ENCODE measurements around the gene RAB37.

DNA sequence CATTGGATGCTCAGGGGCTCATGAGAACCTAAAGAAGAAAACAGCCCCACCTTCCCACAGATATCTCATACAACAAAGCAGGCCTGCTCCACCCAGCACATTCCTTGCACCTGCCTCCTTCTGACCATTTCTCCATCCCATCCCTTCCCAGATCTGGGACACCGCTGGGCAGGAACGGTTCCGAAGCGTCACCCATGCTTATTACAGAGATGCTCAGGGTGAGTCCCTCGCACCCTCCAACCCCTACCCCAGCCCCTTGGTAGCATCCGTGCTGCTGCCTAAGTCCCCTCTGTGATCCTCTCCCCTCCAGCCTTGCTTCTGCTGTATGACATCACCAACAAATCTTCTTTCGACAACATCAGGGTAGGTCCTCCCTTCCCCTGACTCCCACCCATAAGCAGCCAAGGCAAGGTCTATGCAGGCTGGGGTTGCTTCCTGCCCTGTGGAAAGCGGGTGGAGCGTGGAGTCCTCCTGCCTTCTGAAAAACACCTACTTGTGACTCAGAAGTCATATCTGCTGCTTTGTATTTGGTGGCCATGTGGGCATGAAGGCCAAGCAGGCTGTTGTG, 6.0 kb downstream of the RAB37 start:
- TF ChIP-seq, protein P1, sequence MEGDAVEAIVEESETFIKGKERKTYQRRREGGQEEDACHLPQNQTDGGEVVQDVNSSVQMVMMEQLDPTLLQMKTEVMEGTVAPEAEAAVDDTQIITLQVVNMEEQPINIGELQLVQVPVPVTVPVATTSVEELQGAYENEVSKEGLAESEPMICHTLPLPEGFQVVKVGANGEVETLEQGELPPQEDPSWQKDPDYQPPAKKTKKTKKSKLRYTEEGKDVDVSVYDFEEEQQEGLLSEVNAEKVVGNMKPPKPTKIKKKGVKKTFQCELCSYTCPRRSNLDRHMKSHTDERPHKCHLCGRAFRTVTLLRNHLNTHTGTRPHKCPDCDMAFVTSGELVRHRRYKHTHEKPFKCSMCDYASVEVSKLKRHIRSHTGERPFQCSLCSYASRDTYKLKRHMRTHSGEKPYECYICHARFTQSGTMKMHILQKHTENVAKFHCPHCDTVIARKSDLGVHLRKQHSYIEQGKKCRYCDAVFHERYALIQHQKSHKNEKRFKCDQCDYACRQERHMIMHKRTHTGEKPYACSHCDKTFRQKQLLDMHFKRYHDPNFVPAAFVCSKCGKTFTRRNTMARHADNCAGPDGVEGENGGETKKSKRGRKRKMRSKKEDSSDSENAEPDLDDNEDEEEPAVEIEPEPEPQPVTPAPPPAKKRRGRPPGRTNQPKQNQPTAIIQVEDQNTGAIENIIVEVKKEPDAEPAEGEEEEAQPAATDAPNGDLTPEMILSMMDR (IDR thresholded peaks at IDR 0.05) = no peak
- no peak for TF ChIP-seq EP300 (IDR thresholded peaks at IDR 0.05)

Measured in tibial nerve (tissue), 4 donors.